Fibroblast of skin of back (primary cell): ENCODE measurements around the gene PPFIA2.

Source experiments
- DNase-seq: peaks from one replicate; pipeline ENCODE4 v3.0.0-alpha.2; 2013

Gene PPFIA2

DNA sequence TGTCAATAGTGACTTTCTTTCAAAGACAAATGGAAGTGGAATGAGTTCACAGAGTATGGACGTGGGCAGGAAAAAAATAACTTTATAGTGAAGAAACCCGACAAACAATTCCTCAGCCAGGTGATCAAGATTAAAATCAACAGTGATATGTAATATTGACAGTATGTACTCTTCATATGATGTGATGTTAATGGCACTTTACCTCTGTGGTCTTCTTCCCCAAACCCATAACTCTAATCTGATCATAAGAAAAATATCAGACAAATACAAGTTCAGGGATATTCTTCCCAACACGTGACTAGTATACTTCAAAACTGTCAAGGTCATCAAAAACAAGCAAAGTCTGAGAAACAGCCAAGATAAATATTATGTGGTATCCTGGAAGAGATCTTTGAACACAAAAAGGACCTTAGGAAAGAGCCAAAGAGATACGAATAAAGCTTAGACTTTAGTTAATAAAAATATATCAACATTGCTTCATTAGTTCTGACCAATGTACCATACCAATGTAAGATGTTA lies 215.5 kb downstream of the PPFIA2 start:
- DNase-seq, result no peak

DNA sequence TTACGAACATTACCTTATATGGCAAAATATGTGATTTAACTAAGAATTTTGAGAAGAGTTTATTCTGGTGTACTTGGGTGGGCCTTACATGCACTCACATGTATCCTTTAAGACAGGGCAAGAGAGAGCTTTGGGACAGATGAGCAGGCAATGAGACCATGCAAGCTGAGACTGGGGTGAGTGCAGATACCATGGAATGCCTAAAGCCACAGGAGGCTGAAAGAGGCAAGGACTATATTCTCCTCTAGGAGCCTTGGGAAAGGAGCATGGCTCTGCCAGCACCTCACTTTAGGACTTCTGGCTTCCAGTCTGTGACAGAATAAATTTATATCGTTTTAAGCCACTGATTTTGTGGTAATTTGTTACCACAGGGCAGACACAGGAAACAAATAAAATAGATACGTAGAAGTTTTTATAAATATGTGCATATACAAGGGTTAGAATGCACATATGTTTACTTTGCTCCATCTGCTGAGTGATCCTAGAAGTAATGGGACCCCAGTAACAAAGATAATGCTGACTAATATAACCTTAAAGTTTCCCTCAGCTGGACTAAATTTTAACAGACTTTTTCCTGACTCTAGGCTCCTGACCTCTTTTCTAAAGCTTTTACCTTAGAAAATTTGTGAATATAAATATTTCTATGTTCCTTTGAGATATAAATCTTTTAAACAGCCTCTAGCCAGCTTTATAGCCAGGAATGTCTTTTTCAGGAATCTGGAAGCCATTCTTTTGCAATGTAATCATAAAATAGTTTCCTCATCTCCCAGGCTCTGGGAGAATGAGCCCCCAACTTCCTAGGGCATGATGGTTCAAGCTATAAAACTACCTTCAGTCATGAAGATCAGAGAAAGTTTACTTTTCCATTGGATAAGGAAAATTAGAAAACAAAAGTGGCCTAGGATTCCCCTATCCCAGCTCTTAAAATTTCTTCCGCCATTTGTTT lies 216.8 kb downstream of the PPFIA2 start:
- DNase-seq, result peak; percentile 47

DNA sequence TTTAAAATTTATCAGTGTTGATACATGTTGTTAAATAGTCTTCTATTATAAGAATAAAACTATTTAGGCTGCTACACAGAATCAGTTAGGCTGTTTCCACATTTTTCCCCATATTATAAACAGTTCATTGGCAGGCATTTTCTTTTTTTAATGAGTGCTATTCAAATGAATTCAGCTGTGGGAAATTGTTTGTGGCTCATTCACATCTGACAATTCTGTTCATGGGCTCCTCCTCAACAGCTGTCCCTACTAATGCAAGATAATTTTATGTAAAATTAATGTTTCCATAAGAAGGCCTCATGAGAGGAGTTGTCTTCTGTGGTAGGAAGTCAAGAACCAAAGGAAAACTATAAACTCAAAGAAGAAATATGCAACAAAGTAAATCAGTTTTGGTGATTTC lies 218.0 kb downstream of the PPFIA2 start:
- DNase-seq, result no peak

DNA sequence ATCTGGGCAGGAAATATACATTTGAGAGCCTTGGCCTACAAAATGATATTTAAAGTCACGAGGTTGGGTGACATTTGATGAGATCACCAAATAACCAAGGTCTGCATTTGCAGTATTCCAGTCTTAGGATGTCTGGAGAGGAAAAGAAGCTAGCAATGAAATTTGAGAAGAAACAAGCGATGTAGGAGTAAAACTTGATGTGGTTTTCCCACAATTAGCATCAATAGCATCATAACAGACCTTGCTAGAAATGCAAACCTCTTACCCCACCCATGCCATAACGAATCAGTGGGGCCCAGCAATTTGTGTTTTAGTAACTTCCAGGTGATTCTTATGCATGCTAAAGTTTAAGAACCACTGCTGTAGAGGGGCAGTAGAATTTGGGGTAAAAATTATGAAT lies 219.9 kb downstream of the PPFIA2 start:
- no peak for DNase-seq

DNA sequence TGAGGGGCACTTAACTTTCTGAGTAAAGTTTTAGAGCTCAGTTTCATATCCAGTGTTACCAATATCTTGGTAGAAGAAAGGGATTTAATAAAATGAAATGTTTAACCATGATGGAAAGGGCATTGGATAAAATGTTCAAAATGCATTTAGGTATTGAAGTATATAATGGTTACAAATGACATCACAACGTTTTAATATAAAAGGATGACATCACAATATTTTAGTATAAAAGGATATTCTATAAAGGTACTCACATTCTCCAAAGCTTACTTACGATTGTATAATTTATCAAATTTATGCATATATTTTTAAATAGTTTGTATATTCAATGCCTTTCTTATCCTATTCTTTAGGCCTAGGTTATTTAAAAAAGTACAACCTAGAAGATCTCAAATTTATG lies 226.1 kb downstream of the PPFIA2 start:
- DNase-seq, result no peak

DNA sequence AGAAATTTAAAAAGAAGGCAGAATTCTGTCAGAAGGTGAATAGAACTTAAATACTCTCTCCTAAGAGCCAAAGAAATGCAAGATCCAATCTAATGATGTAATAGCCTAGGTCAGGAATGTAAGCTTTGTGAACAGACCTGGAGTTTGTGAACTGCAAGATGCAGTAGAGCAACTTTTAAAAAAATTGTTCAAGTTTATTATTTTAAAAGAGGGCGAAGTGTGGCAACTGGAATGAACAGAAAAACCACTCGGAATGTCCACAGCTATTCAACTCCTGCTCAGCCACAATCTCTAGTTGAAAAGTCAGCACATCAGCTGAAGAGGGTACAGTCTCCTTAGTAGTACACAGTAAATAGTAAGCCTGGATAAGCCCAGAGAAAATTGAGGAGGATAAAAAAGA lies 228.8 kb downstream of the PPFIA2 start:
- peak; percentile 15 for DNase-seq

DNA sequence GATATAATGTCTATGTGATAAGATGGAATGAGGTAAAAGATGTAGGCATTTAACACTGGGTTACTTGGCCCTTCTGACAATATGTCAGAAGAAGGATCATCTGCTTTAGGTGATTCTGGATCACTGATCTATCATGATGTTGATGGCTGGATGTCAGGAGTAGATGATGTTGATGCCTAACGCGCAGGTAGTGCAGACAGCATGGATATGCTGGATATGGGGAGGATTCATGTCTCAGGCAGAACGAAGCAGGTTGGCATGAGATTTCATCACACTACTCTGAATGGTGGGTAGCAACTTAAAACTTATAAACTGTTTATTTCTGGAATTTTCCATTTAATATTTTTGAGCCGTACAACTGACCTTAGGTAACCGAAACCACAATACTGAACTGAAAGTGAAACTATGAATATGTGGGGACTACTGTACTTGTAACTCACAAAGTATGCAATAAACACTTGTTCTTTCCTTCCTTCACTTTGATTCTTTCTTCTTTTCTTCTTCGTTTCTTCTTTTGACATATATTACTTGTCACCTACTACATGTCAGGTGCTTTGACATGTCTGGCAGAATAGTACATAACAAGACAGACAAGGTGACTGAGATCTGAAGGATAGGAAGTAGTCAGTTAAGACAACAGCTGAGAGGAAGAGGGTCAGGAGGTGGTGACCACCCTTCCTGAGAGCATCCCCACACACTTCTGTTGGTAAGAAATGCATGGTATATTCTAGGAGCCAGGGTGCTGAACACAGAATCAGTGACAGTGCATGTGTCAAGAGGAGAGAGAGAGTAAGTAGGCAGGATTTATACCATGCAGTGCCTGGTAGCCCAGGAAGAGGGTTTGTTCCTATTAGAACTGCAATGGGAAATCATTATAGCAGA lies 238.8 kb downstream of the PPFIA2 start:
- DNase-seq, result no peak

DNA sequence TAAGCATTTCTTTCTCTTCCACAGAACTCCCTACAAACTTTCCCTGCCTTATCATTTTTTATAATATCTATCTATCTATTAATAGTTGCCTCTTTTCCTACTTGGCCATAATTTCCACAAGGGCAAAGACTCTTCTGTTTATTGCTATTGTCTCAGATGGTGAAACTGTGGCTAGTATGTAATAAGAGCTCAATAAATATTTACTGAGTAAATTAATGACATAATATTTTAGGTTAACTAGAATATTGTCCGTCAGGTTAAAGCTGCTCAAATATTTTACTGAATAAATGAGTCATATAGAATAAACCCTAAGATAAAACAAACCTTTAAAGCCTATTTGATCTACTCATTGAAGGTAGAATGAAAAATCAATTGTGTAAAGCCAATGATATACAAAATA lies 240.5 kb downstream of the PPFIA2 start:
- no peak for DNase-seq

DNA sequence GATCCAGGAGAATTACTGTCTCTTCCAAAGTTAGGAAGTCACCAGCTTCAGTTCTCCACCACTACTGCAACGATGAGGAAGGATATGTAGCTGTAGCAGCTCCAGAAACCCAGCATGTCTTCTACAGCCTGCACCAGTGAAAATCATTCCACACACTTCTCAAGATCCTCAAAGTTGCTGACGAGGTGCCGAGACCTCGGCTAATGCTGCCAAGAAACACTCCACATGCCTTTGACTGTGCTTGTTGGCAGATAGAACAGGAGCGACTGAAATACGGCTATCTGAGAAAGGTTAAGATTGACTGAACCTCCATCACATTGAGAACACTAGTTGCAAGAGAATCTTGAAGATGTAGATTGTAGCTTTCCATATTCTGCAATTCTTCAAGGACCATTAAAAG lies 241.9 kb downstream of the PPFIA2 start:
- DNase-seq, result no peak

DNA sequence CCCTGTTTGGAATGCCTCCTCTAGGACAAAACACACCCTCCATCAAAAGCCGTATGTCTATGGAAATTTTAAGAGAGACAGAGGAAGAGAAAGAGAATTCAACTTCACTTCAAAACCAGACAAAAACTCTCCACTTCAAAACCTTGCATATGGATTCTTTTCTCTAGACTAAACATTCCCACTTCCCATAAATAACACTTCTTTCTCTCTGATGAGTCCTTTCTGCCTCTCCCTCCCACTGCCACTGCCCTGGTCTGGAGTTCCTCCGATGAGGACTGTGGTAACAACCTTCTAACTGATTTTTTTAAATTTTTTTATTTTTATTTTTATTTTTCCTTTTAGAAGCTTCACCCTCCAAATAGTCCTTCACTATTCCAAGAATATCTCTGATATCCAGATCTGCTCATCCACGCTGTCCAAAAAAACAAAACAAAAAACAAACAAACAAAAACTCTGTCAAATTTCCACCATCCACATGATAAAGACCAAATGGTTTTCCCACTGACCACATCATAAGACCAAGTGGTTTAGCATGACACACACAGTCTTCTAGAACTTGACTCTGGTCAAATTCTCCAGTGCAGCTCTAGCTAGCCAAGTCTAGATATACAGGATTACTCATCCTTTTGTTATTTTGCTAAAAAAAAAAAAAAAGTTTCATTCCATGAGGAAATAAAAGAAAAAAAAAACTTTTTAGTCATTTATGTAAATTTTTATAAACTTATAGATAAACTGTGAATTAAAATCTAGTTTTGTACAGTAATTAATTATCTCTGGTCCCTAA lies 256.0 kb downstream of the PPFIA2 start:
- DNase-seq, result peak; percentile 90

DNA sequence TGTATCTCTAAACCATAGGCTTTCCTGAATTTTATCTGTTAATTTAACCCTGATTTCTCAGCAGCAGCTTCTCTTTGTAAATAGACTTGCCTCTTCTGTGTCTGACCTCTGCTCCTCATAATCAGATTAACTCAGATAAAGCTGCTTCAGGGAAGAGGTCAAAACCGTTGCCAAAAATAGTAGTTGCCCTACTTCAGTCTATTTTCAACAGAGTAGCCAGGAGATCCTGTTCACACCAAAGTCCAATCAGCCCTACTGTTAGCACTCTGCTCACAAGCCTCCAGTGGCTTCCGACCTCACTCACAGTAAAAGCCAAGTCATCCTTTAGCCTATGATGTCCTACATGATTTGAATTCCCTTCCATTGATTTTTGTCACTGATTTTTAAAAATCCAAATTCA lies 258.4 kb downstream of the PPFIA2 start:
- DNase-seq, result no peak

DNA sequence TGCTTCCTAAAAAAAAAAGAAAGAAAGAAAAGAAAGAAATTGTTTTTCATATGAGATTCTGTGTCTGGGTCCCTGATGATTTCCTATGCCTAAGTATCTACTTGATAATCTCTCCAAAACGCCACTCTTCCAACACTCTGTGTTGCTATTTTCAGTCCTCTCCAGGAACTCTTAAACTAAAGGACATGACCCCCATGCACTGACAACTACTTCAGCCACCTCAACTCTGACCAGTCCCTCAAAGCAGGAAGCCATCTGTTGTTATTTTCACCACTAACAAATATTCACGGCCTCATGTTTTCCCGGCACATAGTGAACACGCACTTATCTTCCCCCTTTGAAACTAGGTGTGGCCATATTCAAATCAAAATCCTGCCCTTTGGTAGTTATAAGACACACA lies 259.3 kb downstream of the PPFIA2 start:
- DNase-seq, result no peak

DNA sequence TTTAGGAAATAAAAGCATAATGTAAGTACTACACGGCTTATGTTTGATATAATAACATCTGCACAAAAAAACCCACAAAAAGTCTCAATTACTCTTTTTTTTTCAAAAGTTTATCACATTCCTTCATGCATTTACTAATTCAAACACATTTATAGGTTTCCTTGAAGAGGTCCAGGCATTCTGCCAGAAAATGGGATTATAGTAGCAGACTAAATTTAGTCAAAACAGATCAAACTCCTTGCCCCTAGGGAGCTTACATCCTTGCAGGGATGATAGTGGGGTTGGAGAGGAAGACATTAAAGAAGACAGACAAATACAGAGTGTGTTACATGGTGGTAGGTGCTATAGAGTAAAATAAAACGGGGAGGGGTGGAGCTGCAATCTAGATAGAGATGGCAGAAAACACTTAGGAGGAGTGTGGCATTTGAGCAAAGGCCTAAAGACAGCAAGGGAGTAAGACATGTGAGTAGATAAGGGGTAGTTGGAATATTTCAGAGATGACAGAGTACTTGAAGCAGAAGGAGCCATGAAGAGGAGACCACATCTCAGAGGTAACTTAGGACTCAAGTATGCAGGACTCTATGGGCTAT lies 266.9 kb downstream of the PPFIA2 start:
- DNase-seq, result peak; percentile 48

DNA sequence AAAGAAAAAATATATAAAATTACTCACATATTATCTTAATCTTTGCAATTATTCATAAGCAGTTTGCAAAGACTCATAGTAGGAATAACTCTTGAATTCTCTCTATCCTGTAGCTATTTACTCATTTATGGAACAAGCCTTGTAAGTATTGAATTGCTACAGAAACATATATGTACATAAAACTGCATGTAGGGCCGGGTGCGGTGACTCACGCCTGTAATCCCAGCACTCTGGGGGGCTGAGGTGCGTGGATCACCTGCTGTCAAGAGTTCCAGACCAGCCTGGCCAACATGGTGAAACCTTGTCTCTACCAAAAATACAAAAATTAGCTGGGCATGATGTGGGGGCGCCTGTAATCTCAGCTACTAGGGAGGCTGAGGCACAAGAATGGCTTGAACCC lies 286.2 kb downstream of the PPFIA2 start:
- no peak for DNase-seq

DNA sequence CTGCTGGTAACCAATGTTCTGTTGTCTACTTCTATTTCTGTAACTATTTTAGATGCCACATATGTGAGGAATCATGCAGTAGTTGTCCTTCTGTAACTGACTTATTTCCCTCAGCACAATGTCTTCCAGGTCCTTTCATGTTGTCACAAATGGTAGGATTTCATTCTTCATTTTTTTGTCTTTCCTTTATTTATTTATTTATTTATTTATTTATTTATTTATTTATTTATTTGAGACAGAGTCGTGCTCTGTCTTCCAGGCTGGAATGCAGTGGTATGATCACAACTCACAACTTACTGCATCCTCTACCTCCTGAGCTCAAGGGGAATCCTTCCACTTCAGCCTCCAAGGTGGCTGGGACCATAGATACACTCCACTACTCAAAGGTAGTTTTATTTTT lies 288.2 kb downstream of the PPFIA2 start:
- DNase-seq, result no peak

DNA sequence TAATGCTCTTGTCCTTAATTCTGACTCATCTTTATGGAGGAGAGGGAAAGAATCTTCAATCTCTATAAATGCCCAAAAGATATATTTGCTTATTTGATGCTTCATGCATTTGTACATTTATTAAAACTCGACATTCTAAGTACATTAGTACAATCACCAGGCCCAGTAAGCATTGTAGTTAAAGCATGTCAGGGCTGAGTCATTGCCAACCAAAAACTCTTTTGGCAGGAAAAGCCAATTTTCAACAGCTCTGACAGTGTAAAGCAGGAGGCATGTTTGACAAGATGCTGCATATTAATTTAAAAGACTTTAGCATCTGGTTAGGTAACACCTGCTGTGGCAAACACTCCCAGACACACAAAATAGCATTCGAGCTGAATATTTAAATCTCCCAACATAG lies 290.9 kb downstream of the PPFIA2 start:
- peak; percentile 58 for DNase-seq

DNA sequence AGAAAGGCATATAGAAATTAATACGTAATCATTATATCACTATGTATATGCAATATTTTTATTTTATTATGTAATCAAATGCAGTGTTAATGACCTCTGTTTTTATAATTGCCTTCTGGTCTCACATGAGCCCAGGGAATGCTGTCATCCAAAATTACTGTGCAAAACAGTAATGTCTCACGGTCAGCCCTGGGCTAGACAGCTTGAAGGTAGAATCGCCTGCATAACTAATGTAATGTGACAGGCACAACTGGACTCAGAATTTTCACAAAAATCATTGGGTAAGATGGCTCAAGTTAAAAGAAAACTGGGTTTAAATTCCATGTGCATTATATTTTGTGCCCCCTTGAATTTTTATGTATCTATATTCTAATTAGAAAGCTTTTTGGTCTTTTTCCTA lies 293.3 kb downstream of the PPFIA2 start:
- no peak for DNase-seq

DNA sequence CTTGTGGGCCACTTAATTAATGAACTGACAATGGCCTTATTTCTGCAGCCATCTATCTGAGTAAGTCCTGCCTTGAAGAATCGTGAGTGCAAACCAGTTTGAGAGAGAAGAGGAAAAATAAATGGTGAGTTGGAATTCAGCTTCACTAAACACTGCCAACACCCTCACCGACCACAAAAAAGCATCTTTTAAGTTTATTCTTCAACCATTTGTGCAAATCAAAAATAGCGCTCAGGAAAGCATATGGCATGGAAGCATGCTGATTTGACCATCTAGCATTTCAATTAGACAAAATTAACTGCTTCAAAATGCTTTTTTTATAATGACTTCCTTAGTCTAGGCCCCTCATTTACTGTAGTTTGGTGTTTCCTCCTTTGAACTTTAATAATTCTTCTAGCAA lies 294.0 kb downstream of the PPFIA2 start:
- no peak for DNase-seq

DNA sequence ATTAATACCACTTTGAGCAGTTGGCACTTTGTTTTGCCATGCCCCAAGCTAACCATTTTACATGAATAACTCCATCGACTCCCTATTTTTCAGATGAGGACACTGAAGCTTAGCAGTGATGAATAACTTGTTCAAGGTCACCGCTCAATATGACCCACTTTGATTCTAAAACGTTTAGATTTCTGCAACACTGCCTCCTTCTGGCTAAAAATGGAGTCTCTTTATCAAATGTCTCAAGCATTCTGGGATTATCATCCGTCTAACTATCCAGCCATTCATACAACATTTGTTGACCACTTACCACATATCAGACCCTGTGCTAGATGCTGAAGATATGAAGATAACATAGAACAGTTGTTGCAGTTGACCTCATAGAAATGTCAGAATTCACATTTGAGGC lies 298.0 kb downstream of the PPFIA2 start:
- DNase-seq, result no peak

DNA sequence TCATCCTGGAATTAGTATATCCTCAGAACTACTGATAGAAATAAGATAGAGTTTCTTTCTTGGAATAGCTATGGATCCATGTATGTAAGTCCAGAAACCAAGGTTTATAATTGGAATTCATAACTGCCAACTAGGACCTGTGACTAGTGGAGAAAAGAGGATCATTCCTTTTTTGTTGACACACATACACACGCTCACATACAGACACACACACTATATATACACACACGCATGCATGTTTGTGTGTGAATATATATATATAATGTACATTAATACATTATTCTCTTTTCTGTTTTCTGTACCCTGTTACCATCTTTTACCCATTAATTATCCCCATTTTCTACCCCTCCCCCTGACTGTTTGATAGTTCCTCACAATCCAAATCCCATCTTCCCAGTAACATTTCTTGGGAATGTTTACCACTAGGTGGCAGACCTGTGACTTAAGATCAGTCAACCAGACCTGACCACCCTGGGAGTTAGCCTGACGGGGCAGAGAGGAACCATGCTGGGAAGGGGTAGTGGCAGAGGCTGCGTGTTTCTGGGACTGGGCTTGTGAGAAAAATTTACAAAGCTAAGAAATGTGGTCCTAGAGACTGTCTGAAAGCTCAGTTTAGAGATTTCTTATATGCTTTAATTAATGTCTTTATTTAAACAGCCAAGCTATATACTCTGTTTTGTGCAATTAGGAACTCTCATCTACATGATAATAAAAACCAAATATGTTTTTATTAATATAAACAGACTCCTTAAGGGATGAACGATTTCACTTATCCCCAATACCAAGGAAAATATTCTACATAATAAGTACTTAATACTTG lies 308.0 kb downstream of the PPFIA2 start:
- DNase-seq, result peak; percentile 72

DNA sequence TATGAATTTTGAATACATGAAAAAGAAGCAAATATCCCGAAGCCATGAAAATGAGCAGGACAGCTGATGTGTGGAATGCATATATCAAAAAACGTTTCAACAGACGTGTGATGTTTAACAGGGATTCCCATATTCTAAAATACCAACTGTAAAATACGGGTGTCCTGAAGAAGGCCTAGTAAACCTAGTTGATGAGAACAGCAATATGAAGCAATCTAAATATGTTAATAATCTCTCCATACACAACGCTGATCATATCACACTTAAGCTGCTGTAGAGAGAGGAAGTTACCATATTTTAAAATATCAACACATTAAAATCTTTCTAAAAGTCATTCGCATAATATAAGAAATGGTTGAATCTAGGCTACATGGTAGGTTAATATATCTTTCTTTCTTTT lies 317.5 kb downstream of the PPFIA2 start:
- DNase-seq, result no peak
